ENCODE results near the gene SDK2. TPM values are rescaled to one million over a fixed set of nuclear protein-coding genes. Genes with fewer than 3 reads are reported as not detected.

Gene SDK2
- total and polyA plus RNA-seq, 2 of the 8 experiments (the other 6 are each of a cell fraction or from before 2014, with no cell fraction given), result 3.9 to 4.1 TPM

DNA sequence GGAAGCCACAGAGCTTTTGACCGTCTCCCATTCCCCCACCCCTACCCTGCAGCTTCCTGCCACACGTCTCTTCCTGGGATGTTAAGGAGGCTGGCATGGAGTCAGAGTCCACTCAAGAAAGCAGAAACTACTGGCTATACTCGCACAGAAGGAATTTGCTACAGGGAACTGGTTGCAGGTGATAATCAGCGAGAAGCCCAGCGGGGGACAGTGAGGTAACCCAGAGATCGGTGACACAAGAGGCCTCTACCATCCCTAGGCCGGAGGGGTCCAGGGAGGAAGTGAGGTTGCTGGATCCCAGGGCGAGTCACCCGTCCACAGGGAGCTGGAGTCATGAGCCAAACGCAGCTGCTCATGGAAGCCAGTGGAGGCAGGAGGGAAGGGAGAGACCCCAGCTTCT, 93.7 kb downstream of the SDK2 start:
- no peak overlapping the region for H4K91ac ChIP-seq (replicated peaks; ENCODE audit: insufficient read length, low read length)
- H3K23ac ChIP-seq (ENCODE audit: insufficient read length), result no peak overlapping the region
- H3K79me2 ChIP-seq (ENCODE audit: control insufficient read depth in 1 of 2, insufficient read depth in 2 of 2, low read length in 2 of 2), result no peaks in the 10 kb centered on the region
- H2AFZ ChIP-seq (ENCODE audit: low read length), result no peak overlapping the region
- H2BK15ac ChIP-seq (ENCODE audit: low read length), result 0 out of 2 replicates have a peak overlapping the region, but pooled peaks have one; percentile 46
- H3K27me3 ChIP-seq (replicated peaks in 1 of 4; ENCODE audit: control insufficient read depth in 3 of 4, extremely low read depth in 1 of 4, insufficient read depth in 3 of 4, low read length in 3 of 4), result no peaks in the 10 kb centered on the region; a peak in 1 of 7 replicates
- H3K4me3 ChIP-seq (ENCODE audit: extremely low read depth in 1 of 4, insufficient read depth in 2 of 4, low read depth in 3 of 4, low read length in 4 of 4), result no peak overlapping the region
- CTCF ChIA-PET (ENCODE audit: partially characterized antibody), result interaction anchor here (0.8 to 6.8 kb wide), 10 partner anchors 9 to 494 kb away, joined by 3 to 39 read pairs (median 4); no protein-coding TSS in a partner anchor
- peaks cover 0 to 3% of the 10 kb centered on the region in 2 experiments for H4K20me1 ChIP-seq (replicated peaks in 1 of 2; ENCODE audit: control insufficient read depth in 1 of 2, insufficient read depth in 2 of 2, low read length in 2 of 2)
- H2AK5ac ChIP-seq (ENCODE audit: low read depth, low read length), result no peak overlapping the region
- H4K5ac ChIP-seq (ENCODE audit: insufficient read length, low read depth, low read length), result no peak overlapping the region
- no peak overlapping the region for H3K56ac ChIP-seq (replicated peaks; ENCODE audit: insufficient read length, low read depth, low read length)
- no peaks in the 10 kb centered on the region for H3K9me3 ChIP-seq (ENCODE audit: insufficient read depth in 2 of 2, low read depth in 1 of 2, low read length in 1 of 2)
- FAIRE-seq (no peak), DNase-seq (ENCODE audit: low read depth in 1 of 2, low spot score in 2 of 2) (no peak)
- H3K4me2 ChIP-seq (ENCODE audit: insufficient read depth in 1 of 2, low read depth in 2 of 2, low read length in 2 of 2), result no peak overlapping the region
- no peak overlapping the region for H3K4ac ChIP-seq (replicated peaks; ENCODE audit: insufficient read length, low read depth, low read length)
- no peaks in the 10 kb centered on the region for H3K23me2 ChIP-seq (ENCODE audit: low read depth, low read length)
- no peak overlapping the region for H3K9ac ChIP-seq (replicated peaks in 1 of 4; ENCODE audit: extremely low read depth in 1 of 4, low read depth in 3 of 4, low read length in 3 of 4)
- no peak overlapping the region; the same call in 1 of the 2 replicates for H3K18ac ChIP-seq (ENCODE audit: extremely low read depth, low read length)
- no peak overlapping the region for H2BK120ac ChIP-seq (replicated peaks; ENCODE audit: low read depth, low read length)
- H2BK5ac ChIP-seq (ENCODE audit: low read depth, low read length), result peak overlapping the region; percentile 60; the same call in 1 of the 2 replicates
- H3K14ac ChIP-seq (ENCODE audit: insufficient read length), result no peak overlapping the region
- H2BK12ac ChIP-seq (ENCODE audit: low read depth, low read length), result peak overlapping the region; percentile 87
- peaks cover 0 to 31% (median 20%) of the 10 kb centered on the region in 4 experiments; a peak in 6 of 7 replicates for H3K4me1 ChIP-seq (replicated peaks in 1 of 4; ENCODE audit: control insufficient read depth in 3 of 4, insufficient read depth in 4 of 4, low read length in 3 of 4)
- 0 out of 2 replicates have a peak, but pooled peaks cover 2% of the 10 kb centered on the region for H3K79me1 ChIP-seq (ENCODE audit: low read depth, low read length)
- WGBS, 2 experiments (ENCODE audit: extremely low coverage in 1 of 2, insufficient coverage in 1 of 2, insufficient read length in 1 of 2, insufficient replicate concordance in 2 of 2, low coverage in 1 of 2, low lambda C conversion rate in 2 of 2, missing lambda C conversion rate in 1 of 2), result 78% methylated on average over 10 of the region's 10 CpGs; no CpG with 5 or more reads in 1 of the 2 experiments
- POLR2A ChIA-PET (ENCODE audit: partially characterized antibody), result interaction anchor here (1.0 kb wide), 1 partner anchor 120 kb away, joined by 3 read pairs; no protein-coding TSS in a partner anchor
- H3K27ac ChIP-seq (ENCODE audit: low read depth, low read length), result no peak overlapping the region
- H4K8ac ChIP-seq (ENCODE audit: extremely low read depth, insufficient read depth, low read length), result no peak overlapping the region
- H3K36me3 ChIP-seq (ENCODE audit: control insufficient read depth in 2 of 4, insufficient read depth in 4 of 4, low read length in 3 of 4), result no peaks in the 10 kb centered on the region
- no peak overlapping the region for H2BK20ac ChIP-seq (ENCODE audit: low read length)
- TF ChIP-seq CREB1 (IDR thresholded peaks at IDR 0.05), result no peak
- no peak for TF ChIP-seq CHD1 (IDR thresholded peaks at IDR 0.05; ENCODE audit: low read depth, low read length)
